ENCODE data around the gene ZNF48. TPM values are rescaled to one million over a fixed set of nuclear protein-coding genes. Genes with fewer than 3 reads are reported as not detected.

The ZNF48 gene
- total RNA-seq, 2 donors from 2014 or later = 10.9 to 11.1 TPM

DNA sequence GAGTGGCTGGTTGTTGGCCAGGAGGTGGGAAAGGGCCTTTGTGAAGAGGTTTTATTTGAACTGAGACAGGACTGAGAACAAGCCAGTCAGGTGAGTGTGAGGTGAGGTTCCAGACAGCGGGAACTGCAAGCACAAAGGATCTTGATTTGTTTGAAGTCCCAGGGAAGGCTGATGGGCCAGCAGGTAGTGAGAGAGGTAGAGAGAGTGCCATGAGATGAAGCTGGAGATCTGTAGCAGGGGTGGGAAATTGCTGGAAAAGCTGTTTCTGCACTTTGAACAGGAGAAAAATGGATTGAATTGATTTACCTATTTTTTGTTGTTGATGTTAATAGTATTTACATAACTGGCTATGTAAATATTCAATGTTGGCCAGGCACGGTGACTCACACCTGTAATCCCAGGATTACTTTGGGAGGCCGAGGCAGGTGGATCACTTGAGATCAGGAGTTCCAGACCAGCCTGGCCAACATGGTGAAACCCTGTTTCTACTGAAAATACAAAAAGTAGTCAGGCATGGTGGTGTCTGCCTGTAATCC lies 42.4 kb downstream of the ZNF48 start:
- no peaks in the 10 kb centered on the region for H3K4me1 ChIP-seq (ENCODE audit: control insufficient read depth in 1 of 2, low read depth in 2 of 2)
- DNase-seq (ENCODE audit: low spot score) = no peak
- no peak overlapping the region for H3K27ac ChIP-seq
- no peaks in the 10 kb centered on the region for H3K27me3 ChIP-seq (replicated peaks; ENCODE audit: insufficient read depth)
- H3K4me3 ChIP-seq = no peak overlapping the region
- no peak for ATAC-seq (ENCODE audit: insufficient number of reproducible peaks, low FRiP score, low read depth)
- TF ChIP-seq, protein P1, sequence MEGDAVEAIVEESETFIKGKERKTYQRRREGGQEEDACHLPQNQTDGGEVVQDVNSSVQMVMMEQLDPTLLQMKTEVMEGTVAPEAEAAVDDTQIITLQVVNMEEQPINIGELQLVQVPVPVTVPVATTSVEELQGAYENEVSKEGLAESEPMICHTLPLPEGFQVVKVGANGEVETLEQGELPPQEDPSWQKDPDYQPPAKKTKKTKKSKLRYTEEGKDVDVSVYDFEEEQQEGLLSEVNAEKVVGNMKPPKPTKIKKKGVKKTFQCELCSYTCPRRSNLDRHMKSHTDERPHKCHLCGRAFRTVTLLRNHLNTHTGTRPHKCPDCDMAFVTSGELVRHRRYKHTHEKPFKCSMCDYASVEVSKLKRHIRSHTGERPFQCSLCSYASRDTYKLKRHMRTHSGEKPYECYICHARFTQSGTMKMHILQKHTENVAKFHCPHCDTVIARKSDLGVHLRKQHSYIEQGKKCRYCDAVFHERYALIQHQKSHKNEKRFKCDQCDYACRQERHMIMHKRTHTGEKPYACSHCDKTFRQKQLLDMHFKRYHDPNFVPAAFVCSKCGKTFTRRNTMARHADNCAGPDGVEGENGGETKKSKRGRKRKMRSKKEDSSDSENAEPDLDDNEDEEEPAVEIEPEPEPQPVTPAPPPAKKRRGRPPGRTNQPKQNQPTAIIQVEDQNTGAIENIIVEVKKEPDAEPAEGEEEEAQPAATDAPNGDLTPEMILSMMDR (IDR thresholded peaks at IDR 0.05) = no peak
- no peaks in the 10 kb centered on the region for H3K36me3 ChIP-seq
- no peaks in the 10 kb centered on the region for H3K9me3 ChIP-seq

DNA sequence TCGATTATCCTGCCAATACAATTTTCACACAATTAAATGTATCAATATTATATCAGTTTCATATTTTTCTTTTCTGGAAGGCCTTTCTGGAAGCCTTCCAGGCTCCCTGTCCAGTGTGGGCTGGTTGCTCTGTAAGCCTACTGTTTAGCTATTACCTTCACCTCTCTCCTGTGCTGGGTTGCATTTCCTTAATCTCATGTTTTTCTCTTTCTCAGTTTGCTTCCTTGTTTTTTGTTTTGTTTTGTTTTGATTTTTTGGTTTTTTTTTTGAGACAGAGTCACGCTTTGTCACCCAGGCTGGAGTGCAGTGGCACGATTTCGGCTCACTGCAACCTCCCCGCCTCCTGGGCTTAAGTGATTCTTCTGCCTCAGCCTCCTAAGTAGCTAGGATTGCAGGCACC lies 43.6 kb downstream of the ZNF48 start:
- Histone ChIP-seq H3K9me3 (no peaks in the 10 kb centered on the region), H3K36me3 (no peaks in the 10 kb centered on the region), H3K4me3 (no peak overlapping the region), H3K27ac (no peak overlapping the region), H3K27me3 (replicated peaks; ENCODE audit: insufficient read depth) (no peaks in the 10 kb centered on the region), H3K4me1 (ENCODE audit: control insufficient read depth in 1 of 2, low read depth in 2 of 2) (peaks cover 0 to under 1% of the 10 kb centered on the region in 2 donors)
- ATAC-seq (ENCODE audit: insufficient number of reproducible peaks, low FRiP score, low read depth) (no peak), DNase-seq (ENCODE audit: low spot score) (no peak)
- TF ChIP-seq, protein P1 (IDR thresholded peaks at IDR 0.05) = no peak

DNA sequence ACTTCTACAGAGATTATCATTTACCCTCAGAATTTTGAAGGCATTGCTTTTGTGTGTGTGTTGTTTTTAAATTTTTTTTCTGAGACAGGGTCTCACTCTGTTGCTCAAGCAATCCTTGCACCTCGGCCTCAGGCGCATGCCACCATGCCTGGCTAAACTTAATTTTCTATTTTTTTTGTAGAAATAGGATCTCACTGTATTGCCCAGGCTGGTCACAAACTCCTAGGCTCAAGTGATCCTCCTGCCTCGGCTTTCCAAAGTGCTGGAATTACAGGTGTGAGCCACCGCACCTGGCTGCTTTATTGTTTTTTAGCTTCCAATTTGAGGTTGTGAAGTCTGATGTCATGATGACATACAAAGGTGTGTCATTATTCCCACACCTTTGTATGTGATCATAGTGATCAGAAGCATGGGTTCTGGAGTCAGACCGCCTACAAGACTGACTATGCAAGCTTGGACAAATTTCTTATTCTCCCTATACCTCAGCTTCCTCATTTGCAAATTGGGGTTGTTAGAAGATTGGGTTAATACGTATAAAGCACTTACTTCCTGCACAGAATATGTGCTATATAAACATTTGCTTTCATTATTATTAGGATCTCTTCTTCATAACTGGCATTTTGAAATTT lies 44.6 kb downstream of the ZNF48 start:
- Histone ChIP-seq H3K9me3 (no peaks in the 10 kb centered on the region), H3K27ac (no peak overlapping the region), H3K4me3 (no peak overlapping the region), H3K27me3 (replicated peaks; ENCODE audit: insufficient read depth) (no peaks in the 10 kb centered on the region), H3K36me3 (no peaks in the 10 kb centered on the region), H3K4me1 (ENCODE audit: control insufficient read depth in 1 of 2, low read depth in 2 of 2) (peaks cover 7 to 10% of the 10 kb centered on the region in 2 donors)
- TF ChIP-seq, protein P1 (IDR thresholded peaks at IDR 0.05) = no peak
- DNase-seq (ENCODE audit: low spot score) (no peak), ATAC-seq (ENCODE audit: insufficient number of reproducible peaks, low FRiP score, low read depth) (no peak)

DNA sequence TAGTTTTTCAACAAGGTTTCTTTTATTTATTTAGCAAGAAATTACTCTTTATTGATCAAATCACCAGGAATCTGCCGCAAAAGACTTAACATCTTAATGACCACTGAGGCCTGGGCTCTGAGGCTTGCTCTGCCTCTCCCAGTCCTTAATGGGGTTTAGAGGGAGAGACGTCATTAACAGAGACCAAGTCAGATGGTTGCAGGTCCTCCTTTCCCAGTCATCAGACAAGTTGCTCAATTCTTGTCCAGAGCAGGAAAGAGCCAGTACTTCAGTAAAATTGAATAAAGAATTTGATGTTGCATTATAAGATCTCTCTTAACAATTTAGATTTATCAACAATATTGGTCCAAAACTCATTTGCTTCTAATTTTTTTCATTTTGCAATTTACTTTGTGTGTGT lies 48.4 kb downstream of the ZNF48 start:
- Histone ChIP-seq H3K9me3 (no peaks in the 10 kb centered on the region), H3K27ac (no peak overlapping the region), H3K27me3 (replicated peaks; ENCODE audit: insufficient read depth) (no peaks in the 10 kb centered on the region), H3K4me3 (no peak overlapping the region), H3K36me3 (no peaks in the 10 kb centered on the region), H3K4me1 (ENCODE audit: control insufficient read depth in 1 of 2, low read depth in 2 of 2) (peaks cover 9 to 20% of the 10 kb centered on the region in 2 donors)
- TF ChIP-seq, protein P1 (IDR thresholded peaks at IDR 0.05) = no peak
- ATAC-seq (ENCODE audit: insufficient number of reproducible peaks, low FRiP score, low read depth) = no peak
- no peak for DNase-seq (ENCODE audit: low spot score)

DNA sequence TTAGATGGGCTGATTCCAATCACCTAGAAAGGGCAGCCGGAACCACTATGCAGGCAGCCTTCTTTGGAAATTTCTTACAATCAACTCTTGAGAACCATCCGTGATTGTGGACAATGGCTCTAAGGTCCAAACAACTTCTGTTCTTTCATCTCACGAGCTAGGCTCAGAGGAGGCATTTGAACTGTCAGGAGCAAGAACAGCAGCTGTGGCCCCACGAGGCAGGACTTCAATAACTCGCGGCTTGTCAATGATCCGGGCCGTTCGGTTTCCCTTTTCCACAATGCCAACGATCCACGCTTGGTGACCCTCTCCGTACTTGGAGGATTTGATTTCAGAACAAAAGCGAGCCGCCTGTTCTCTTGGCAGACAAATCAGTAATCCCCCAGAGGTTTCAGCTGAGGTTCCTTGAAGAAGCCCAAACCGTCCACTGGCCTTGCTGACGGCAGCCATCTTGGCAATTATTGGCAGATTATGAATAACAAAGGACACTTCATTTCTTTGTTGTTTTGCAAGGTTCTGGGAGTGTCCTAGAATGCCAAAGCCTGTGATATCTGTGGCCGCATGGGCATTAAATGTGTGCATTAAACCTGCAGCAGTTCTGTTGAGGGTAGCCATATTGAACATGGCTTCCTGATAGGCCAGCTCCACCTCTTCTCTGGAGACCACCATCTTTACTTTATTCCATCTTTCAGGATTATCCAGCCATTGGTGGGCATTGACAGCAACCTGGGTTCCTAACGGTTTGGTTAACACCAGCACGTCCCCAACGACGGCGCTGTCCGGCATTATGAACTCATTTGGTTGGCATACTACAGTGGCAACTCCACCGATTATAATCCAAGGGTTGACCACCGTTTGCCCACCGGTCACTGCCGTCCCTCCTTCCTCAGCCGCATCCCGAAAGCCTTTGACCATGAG lies 49.3 kb downstream of the ZNF48 start:
- DNase-seq (ENCODE audit: low spot score) = no peak
- peak overlapping the region in 1 of 2 donors; percentile 85 for H3K27ac ChIP-seq
- H3K36me3 ChIP-seq = no peaks in the 10 kb centered on the region
- no peaks in the 10 kb centered on the region for H3K9me3 ChIP-seq
- H3K4me3 ChIP-seq = peak overlapping the region; percentile 82
- no peak for ATAC-seq (ENCODE audit: insufficient number of reproducible peaks, low FRiP score, low read depth)
- TF ChIP-seq, protein P1 (IDR thresholded peaks at IDR 0.05) = no peak
- H3K4me1 ChIP-seq (ENCODE audit: control insufficient read depth in 1 of 2, low read depth in 2 of 2) = peaks cover 9 to 20% of the 10 kb centered on the region in 2 donors
- H3K27me3 ChIP-seq (replicated peaks; ENCODE audit: insufficient read depth) = no peaks in the 10 kb centered on the region
